Endothelial cell of umbilical vein (primary cell): ENCODE data around the gene CARMIL3.

ENCODE experiments used
- JUN ChIP-seq: IDR thresholded peaks from 2 replicates; pipeline ENCODE4 v1.6.1; 2011; ENCODE audit warnings: borderline replicate concordance, low read depth; ENCODE audit not compliant: insufficient read length, insufficient read depth
- POLR2A ChIP-seq: IDR thresholded peaks from 2 replicates; pipeline ENCODE4 v1.6.1; 2012; ENCODE audit warnings: low read depth, mild to moderate bottlenecking, control low read depth, low read length

DNA sequence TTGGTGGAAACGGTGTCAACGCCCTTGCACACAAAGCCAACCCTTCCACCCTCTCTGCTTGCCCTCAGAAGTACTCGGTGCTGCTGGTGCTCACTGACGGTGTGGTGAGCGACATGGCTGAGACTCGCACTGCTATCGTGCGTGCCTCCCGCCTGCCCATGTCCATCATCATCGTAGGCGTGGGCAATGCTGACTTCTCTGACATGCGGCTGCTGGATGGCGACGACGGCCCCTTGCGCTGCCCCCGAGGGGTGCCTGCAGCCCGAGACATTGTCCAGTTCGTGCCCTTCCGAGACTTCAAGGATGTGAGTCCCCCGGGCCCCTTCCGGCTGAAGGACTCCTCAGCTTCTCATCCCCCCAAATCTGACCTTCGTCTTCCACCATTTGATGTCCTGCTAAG is 25.3 kb downstream of the CARMIL3 start:
- TF ChIP-seq POLR2A, result no peak
- no peak for TF ChIP-seq JUN
